DND-41 (cell line): ENCODE data around the gene PTPRZ1.

Source experiments
- CTCF ChIP-seq: IDR thresholded peaks from 2 replicates; pipeline ENCODE4 v1.5.1; 2012; ENCODE audit warnings: borderline replicate concordance, low read length, moderate library complexity, mild to moderate bottlenecking; ENCODE audit not compliant: poor library complexity, severe bottlenecking; ENCODE audit errors: extremely low read depth
- EZH2 ChIP-seq: IDR thresholded peaks from 3 replicates; pipeline ENCODE4 v1.6.1; 2012; ENCODE audit warnings: borderline replicate concordance, low read depth, mild to moderate bottlenecking, moderate library complexity, low read length, inconsistent platforms; ENCODE audit not compliant: severe bottlenecking

GRCh38 chr7:121887634-121888033 is 14.7 kb downstream of the PTPRZ1 start:
- TF ChIP-seq CTCF = no peak
- TF ChIP-seq EZH2 = no peak
